Embryonic facial prominence (tissue), 1 donor: Measurements from ENCODE around the gene FBXO31.

ENCODE experiments used
- DNase-seq: peaks from one replicate; pipeline ENCODE4 v3.0.0-alpha.2; 2016; ENCODE audit errors: extremely low spot score

Gene FBXO31

GRCh38 chr16:87329436-87330256 lies 53.9 kb downstream of the FBXO31 start:
- DNase-seq, result no peak

GRCh38 chr16:87328846-87329245 lies 54.7 kb downstream of the FBXO31 start:
- no peak for DNase-seq

- no peak for DNase-seq
These were observed 55.6 kb downstream of the FBXO31 start for GRCh38 chr16:87327798-87328495.

GRCh38 chr16:87326151-87326571 lies 57.4 kb downstream of the FBXO31 start:
- DNase-seq, result no peak

GRCh38 chr16:87325423-87325858 lies 58.1 kb downstream of the FBXO31 start:
- DNase-seq, result no peak

GRCh38 chr16:87324411-87325275 lies 58.9 kb downstream of the FBXO31 start:
- no peak for DNase-seq

- DNase-seq, result no peak
These were observed 59.7 kb downstream of the FBXO31 start for GRCh38 chr16:87323727-87324410.

GRCh38 chr16:87322833-87323726 lies 60.5 kb downstream of the FBXO31 start:
- no peak for DNase-seq

GRCh38 chr16:87322360-87322759 lies 61.2 kb downstream of the FBXO31 start:
- no peak for DNase-seq

- no peak for DNase-seq
These were observed 62.1 kb downstream of the FBXO31 start for GRCh38 chr16:87321336-87322107.

- DNase-seq, result no peak
These were observed 62.9 kb downstream of the FBXO31 start for GRCh38 chr16:87320510-87321227.

GRCh38 chr16:87319997-87320491 lies 63.5 kb downstream of the FBXO31 start:
- no peak for DNase-seq

- no peak for DNase-seq
These were observed 64.6 kb downstream of the FBXO31 start for GRCh38 chr16:87319011-87319410.

- DNase-seq, result no peak
These were observed 65.6 kb downstream of the FBXO31 start for GRCh38 chr16:87317750-87318644.

GRCh38 chr16:87316923-87317749 lies 66.4 kb downstream of the FBXO31 start, which contains the start of gene C16orf95:
Gene C16orf95 (minus strand): TSS chr16:87317392. CDS start chr16:87317242, 150 bp downstream.
- DNase-seq, result peak; percentile 83

- no peak for DNase-seq
These were observed 67.1 kb downstream of the FBXO31 start for GRCh38 chr16:87316450-87316922.
